DMS53 treated with DMSO at 0.1 percent for 48 hours (cell line): Measurements from ENCODE around the gene SNPH.

Experiments used
- DNase-seq: peaks from one replicate; lab custom pipeline; 2025; ENCODE audit not compliant: unreplicated experiment; lab: John Stamatoyannopoulos, UW

Gene SNPH

GRCh38 chr20:1305712-1306111 is 39.6 kb downstream of the SNPH start:
- DNase-seq: no peak

- no peak for DNase-seq
Observed at GRCh38 chr20:1306316-1307135, 40.4 kb downstream of the SNPH start.

GRCh38 chr20:1307171-1307570 is 41.1 kb downstream of the SNPH start:
- DNase-seq: no peak

- DNase-seq: no peak
Observed at GRCh38 chr20:1307571-1307971, 41.5 kb downstream of the SNPH start.

GRCh38 chr20:1308067-1308701 is 42.1 kb downstream of the SNPH start:
- no peak for DNase-seq

GRCh38 chr20:1308702-1309095 is 42.6 kb downstream of the SNPH start:
- no peak for DNase-seq

- DNase-seq: no peak
Observed at GRCh38 chr20:1309439-1309847, 43.3 kb downstream of the SNPH start.

- no peak for DNase-seq
Observed at GRCh38 chr20:1310071-1310470, 44.0 kb downstream of the SNPH start.

- DNase-seq: no peak
Observed at GRCh38 chr20:1310506-1311190, 44.6 kb downstream of the SNPH start.

- no peak for DNase-seq
Observed at GRCh38 chr20:1312308-1312707, 46.2 kb downstream of the SNPH start.

- no peak for DNase-seq
Observed at GRCh38 chr20:1312904-1313235, 46.8 kb downstream of the SNPH start.

GRCh38 chr20:1313236-1313964 is 47.3 kb downstream of the SNPH start:
- peak; percentile 38 for DNase-seq

- no peak for DNase-seq
Observed at GRCh38 chr20:1315804-1316203, 49.7 kb downstream of the SNPH start.

GRCh38 chr20:1317545-1318255 is 51.6 kb downstream of the SNPH start:
- DNase-seq: no peak

- DNase-seq: no peak
Observed at GRCh38 chr20:1319051-1319450, 53.0 kb downstream of the SNPH start.

GRCh38 chr20:1319462-1319861 is 53.4 kb downstream of the SNPH start:
- no peak for DNase-seq

GRCh38 chr20:1320016-1320415 is 53.9 kb downstream of the SNPH start:
- DNase-seq: no peak

GRCh38 chr20:1320902-1321653 is 55.0 kb downstream of the SNPH start:
- no peak for DNase-seq

GRCh38 chr20:1321654-1321939 is 55.5 kb downstream of the SNPH start:
- DNase-seq: no peak

- DNase-seq: no peak
Observed at GRCh38 chr20:1322511-1323245, 56.6 kb downstream of the SNPH start.
